ENCODE measurements around the gene VEZT.

The VEZT gene

DNA sequence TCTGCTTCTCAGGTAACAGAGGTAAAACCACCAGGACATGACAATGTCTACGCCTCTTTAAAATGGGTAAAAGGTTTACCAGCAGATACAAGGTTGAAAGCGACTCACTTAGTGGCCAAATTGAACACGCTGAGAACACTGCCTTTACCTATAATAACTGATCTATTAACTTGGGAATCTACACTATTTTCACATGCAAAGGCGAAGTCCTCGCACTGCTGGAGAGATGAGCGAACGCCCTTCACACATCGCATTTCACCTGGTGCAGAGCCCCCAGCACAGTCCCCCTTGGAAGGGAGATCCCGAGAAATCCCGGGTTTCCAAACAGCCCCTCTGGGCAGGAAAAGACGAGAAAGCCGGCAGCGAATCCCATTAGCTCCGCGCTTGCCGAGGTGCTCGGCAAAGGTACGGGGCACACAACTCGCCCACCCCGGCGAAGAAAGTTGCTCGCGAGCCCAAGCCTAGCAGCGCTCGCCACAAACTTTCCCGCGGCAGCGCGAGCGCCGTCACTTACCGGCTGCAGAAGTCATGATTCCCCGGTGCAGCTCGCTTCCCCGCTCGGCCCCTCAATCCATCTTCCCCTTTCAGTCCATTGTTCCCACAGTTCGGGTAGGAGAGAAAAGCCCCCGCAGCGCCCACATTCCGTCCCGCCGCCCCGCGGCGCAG, 763 bp upstream of the VEZT start:
- Histone ChIP-seq H3K9ac (ENCODE audit: low read length) (peak overlapping the region; percentile 83), H4K8ac (ENCODE audit: low read depth, low read length) (peak overlapping the region; percentile 78), H3K4me1 (ENCODE audit: control insufficient read depth in 1 of 2, insufficient read depth in 2 of 2, low read length in 2 of 2) (no peaks in the 10 kb centered on the region), H3K79me2 (ENCODE audit: control insufficient read depth, insufficient read depth, low read length, poor library complexity) (peaks cover 29% of the 10 kb centered on the region), H3K14ac (ENCODE audit: low read length) (peak overlapping the region; percentile 92), H2AFZ (ENCODE audit: insufficient read depth, low read length, poor library complexity) (peak overlapping the region; percentile 77), H3K9me3 (ENCODE audit: insufficient read depth, low read depth, low read length) (no peaks in the 10 kb centered on the region), H4K12ac (ENCODE audit: low read depth, low read length) (peak overlapping the region; percentile 93), H2BK120ac (ENCODE audit: insufficient read depth, low read length, poor library complexity) (peak overlapping the region; percentile 87), H3K4ac (ENCODE audit: low read depth, low read length) (peak overlapping the region; percentile 77), H3K79me1 (ENCODE audit: low read length) (peaks cover 15% of the 10 kb centered on the region), H3K23ac (ENCODE audit: low read length) (no peak overlapping the region), H2BK5ac (ENCODE audit: low read depth, low read length, poor library complexity) (peak overlapping the region; percentile 92), H3K18ac (ENCODE audit: low read length) (peak overlapping the region; percentile 89), H3K27me3 (ENCODE audit: insufficient read depth, low read length) (no peaks in the 10 kb centered on the region), H3K27ac (ENCODE audit: low read depth, low read length) (peak overlapping the region; percentile 93), H2AK5ac (ENCODE audit: low read length) (no peak overlapping the region), H2BK12ac (ENCODE audit: low read length) (peak overlapping the region; percentile 21), H4K91ac (ENCODE audit: low read depth, low read length) (peak overlapping the region; percentile 90), H3K36me3 (ENCODE audit: control insufficient read depth in 1 of 2, insufficient read depth in 2 of 2, low read length in 2 of 2) (no peaks in the 10 kb centered on the region), H3K4me3 (ENCODE audit: low read depth, low read length) (peak overlapping the region; percentile 83), H3K4me2 (ENCODE audit: low read length) (peak overlapping the region; percentile 81)
- DNase-seq, result peak; percentile 40 to 71
- no CpG with 5 or more reads among the region's 45 CpGs for WGBS (ENCODE audit: extremely low coverage, insufficient coverage, insufficient read length)

DNA sequence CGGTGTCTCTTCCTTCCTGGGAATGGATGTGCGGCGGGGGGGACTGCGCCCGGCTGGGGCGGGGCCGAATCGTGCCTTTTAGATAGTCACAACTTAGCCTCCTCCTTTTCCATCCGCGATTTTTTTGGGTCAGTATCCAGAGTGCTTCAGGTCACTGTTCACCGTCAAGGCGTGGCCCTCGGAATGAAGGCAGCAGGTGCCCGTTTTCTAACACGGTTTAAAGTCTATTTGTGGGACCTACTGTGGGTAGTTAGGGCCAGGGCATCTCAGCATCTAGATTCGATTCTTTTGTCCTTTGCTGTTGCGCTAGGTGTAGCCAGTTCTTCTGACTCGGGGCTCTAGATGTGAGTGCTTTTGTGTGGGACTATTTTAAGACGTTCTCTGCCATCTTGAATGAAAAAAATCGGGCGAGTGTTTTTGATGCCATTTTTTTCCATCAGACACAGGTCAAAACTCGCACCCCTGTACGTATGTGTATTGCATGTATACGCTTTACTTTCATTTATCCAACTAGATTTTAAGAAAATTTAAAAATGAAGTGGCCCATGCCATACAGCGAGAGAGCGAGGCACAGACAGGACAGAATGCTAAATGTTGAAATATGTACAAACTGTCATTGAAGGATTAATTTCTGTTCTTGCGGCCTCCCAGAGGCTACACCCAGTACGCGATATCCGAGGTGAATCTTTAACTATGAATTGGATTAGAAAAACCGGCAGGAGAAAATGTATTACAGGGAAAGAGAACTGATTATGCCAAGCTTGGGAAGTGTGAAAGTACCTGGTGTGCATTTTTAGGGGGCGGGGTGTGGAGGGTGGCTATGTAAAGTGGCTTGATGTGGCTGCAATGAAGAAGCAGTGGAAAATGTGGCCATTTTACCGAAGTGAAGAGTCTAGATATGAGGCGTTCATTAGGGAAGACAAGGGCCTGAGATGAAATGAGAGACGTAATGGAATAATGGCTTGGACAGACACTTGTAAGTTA, 835 bp downstream of the VEZT start:
- H3K14ac ChIP-seq (ENCODE audit: low read length), result peak overlapping the region; percentile 89
- peak overlapping the region; percentile 67 for H3K4ac ChIP-seq (ENCODE audit: low read depth, low read length)
- DNase-seq, result peak; percentile 81 to 83
- H3K9me3 ChIP-seq (ENCODE audit: insufficient read depth, low read depth, low read length), result no peaks in the 10 kb centered on the region
- peak overlapping the region; percentile 79 for H2BK5ac ChIP-seq (ENCODE audit: low read depth, low read length, poor library complexity)
- peak overlapping the region; percentile 92 for H4K8ac ChIP-seq (ENCODE audit: low read depth, low read length)
- no CpG with 5 or more reads among the region's 35 CpGs for WGBS (ENCODE audit: extremely low coverage, insufficient coverage, insufficient read length)
- H3K79me2 ChIP-seq (ENCODE audit: control insufficient read depth, insufficient read depth, low read length, poor library complexity), result peaks cover 27% of the 10 kb centered on the region
- no peaks in the 10 kb centered on the region for H3K27me3 ChIP-seq (ENCODE audit: insufficient read depth, low read length)
- no peak overlapping the region for H2BK120ac ChIP-seq (ENCODE audit: insufficient read depth, low read length, poor library complexity)
- peak overlapping the region; percentile 84 for H3K18ac ChIP-seq (ENCODE audit: low read length)
- H2AK5ac ChIP-seq (ENCODE audit: low read length), result peak overlapping the region; percentile 61
- H3K23ac ChIP-seq (ENCODE audit: low read length), result no peak overlapping the region
- peak overlapping the region; percentile 88 for H2AFZ ChIP-seq (ENCODE audit: insufficient read depth, low read length, poor library complexity)
- H3K4me2 ChIP-seq (ENCODE audit: low read length), result peak overlapping the region; percentile 85
- H3K36me3 ChIP-seq (ENCODE audit: control insufficient read depth in 1 of 2, insufficient read depth in 2 of 2, low read length in 2 of 2), result no peaks in the 10 kb centered on the region
- H3K79me1 ChIP-seq (ENCODE audit: low read length), result peaks cover 15% of the 10 kb centered on the region
- H3K4me1 ChIP-seq (ENCODE audit: control insufficient read depth in 1 of 2, insufficient read depth in 2 of 2, low read length in 2 of 2), result no peaks in the 10 kb centered on the region
- peak overlapping the region; percentile 91 for H4K91ac ChIP-seq (ENCODE audit: low read depth, low read length)
- H3K27ac ChIP-seq (ENCODE audit: low read depth, low read length), result peak overlapping the region; percentile 88
- H3K4me3 ChIP-seq (ENCODE audit: low read depth, low read length), result peak overlapping the region; percentile 94
- H2BK12ac ChIP-seq (ENCODE audit: low read length), result no peak overlapping the region
- H4K12ac ChIP-seq (ENCODE audit: low read depth, low read length), result peak overlapping the region; percentile 79
- H3K9ac ChIP-seq (ENCODE audit: low read length), result peak overlapping the region; percentile 82

DNA sequence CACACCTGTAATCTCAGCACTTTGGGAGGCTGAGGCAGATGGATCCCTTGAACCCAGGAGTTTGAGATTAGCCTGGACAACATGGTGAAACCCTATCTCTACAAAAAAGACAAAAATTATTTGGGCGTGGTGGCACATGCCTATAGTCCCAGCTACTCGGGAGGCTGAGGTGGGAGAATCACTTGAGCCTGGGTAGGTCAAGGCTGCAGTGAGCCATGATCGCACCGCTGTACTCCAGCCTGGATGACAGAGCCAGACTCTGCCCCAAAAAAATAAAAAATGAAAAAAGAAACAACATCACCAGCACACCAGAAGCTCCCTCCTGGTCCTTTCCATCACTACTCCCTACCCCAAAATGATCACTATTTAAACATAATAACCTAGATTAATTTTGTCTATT, 2.6 kb downstream of the VEZT start:
- H4K8ac ChIP-seq (ENCODE audit: low read depth, low read length), result no peak overlapping the region
- peaks cover 0 to 9% of the 10 kb centered on the region in 2 experiments for H3K36me3 ChIP-seq (ENCODE audit: control insufficient read depth in 1 of 2, insufficient read depth in 2 of 2, low read length in 2 of 2)
- H3K14ac ChIP-seq (ENCODE audit: low read length), result no peak overlapping the region
- DNase-seq, result no peak
- H3K4ac ChIP-seq (ENCODE audit: low read depth, low read length), result peak overlapping the region; percentile 99
- H3K4me2 ChIP-seq (ENCODE audit: low read length), result no peak overlapping the region
- no peak overlapping the region for H3K4me3 ChIP-seq (ENCODE audit: low read depth, low read length)
- no peak overlapping the region for H4K91ac ChIP-seq (ENCODE audit: low read depth, low read length)
- H3K23ac ChIP-seq (ENCODE audit: low read length), result no peak overlapping the region
- no CpG with 5 or more reads among the region's 4 CpGs for WGBS (ENCODE audit: extremely low coverage, insufficient coverage, insufficient read length)
- no peak overlapping the region for H3K27ac ChIP-seq (ENCODE audit: low read depth, low read length)
- peaks cover 5% of the 10 kb centered on the region in 2 experiments for H3K4me1 ChIP-seq (ENCODE audit: control insufficient read depth in 1 of 2, insufficient read depth in 2 of 2, low read length in 2 of 2)
- no peaks in the 10 kb centered on the region for H3K9me3 ChIP-seq (ENCODE audit: insufficient read depth, low read depth, low read length)
- H2BK120ac ChIP-seq (ENCODE audit: insufficient read depth, low read length, poor library complexity), result no peak overlapping the region
- no peak overlapping the region for H3K18ac ChIP-seq (ENCODE audit: low read length)
- no peak overlapping the region for H2AK5ac ChIP-seq (ENCODE audit: low read length)
- no peak overlapping the region for H4K12ac ChIP-seq (ENCODE audit: low read depth, low read length)
- no peak overlapping the region for H2BK5ac ChIP-seq (ENCODE audit: low read depth, low read length, poor library complexity)
- H2BK12ac ChIP-seq (ENCODE audit: low read length), result no peak overlapping the region
- no peak overlapping the region for H2AFZ ChIP-seq (ENCODE audit: insufficient read depth, low read length, poor library complexity)
- no peak overlapping the region for H3K9ac ChIP-seq (ENCODE audit: low read length)
- peaks cover 15% of the 10 kb centered on the region for H3K79me1 ChIP-seq (ENCODE audit: low read length)
- H3K79me2 ChIP-seq (ENCODE audit: control insufficient read depth, insufficient read depth, low read length, poor library complexity), result peaks cover 25% of the 10 kb centered on the region
- no peaks in the 10 kb centered on the region for H3K27me3 ChIP-seq (ENCODE audit: insufficient read depth, low read length)

DNA sequence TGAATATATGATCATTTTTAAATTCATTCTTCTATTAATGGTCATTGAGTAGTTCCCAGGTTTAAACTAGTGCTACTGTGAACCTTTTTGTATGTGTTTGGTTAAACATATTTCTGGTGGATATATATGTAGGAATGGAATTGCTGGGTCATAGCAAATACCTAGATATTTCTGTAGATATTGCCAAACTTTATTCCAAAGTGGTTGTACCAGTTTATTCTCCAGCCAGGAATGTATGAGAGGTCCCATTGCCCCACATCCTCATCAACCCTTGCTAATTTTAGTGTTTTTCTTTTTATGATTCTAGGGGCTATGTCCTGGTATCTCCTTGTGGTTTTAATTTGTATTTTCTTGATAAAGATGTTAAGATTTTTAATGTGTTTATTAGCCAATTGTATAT, 3.1 kb downstream of the VEZT start:
- H3K4ac ChIP-seq (ENCODE audit: low read depth, low read length), result no peak overlapping the region
- no peak overlapping the region for H3K4me3 ChIP-seq (ENCODE audit: low read depth, low read length)
- peaks cover 0 to 9% of the 10 kb centered on the region in 2 experiments for H3K36me3 ChIP-seq (ENCODE audit: control insufficient read depth in 1 of 2, insufficient read depth in 2 of 2, low read length in 2 of 2)
- H3K79me1 ChIP-seq (ENCODE audit: low read length), result peaks cover 15% of the 10 kb centered on the region
- H4K8ac ChIP-seq (ENCODE audit: low read depth, low read length), result no peak overlapping the region
- peak; percentile 34 to 88 for DNase-seq
- H2BK12ac ChIP-seq (ENCODE audit: low read length), result no peak overlapping the region
- H2AK5ac ChIP-seq (ENCODE audit: low read length), result no peak overlapping the region
- H3K27ac ChIP-seq (ENCODE audit: low read depth, low read length), result no peak overlapping the region
- H2AFZ ChIP-seq (ENCODE audit: insufficient read depth, low read length, poor library complexity), result no peak overlapping the region
- H2BK5ac ChIP-seq (ENCODE audit: low read depth, low read length, poor library complexity), result no peak overlapping the region
- H3K23ac ChIP-seq (ENCODE audit: low read length), result no peak overlapping the region
- H3K14ac ChIP-seq (ENCODE audit: low read length), result no peak overlapping the region
- no peaks in the 10 kb centered on the region for H3K9me3 ChIP-seq (ENCODE audit: insufficient read depth, low read depth, low read length)
- no peak overlapping the region for H3K18ac ChIP-seq (ENCODE audit: low read length)
- H4K12ac ChIP-seq (ENCODE audit: low read depth, low read length), result no peak overlapping the region
- peaks cover 5% of the 10 kb centered on the region in 2 experiments for H3K4me1 ChIP-seq (ENCODE audit: control insufficient read depth in 1 of 2, insufficient read depth in 2 of 2, low read length in 2 of 2)
- no peak overlapping the region for H4K91ac ChIP-seq (ENCODE audit: low read depth, low read length)
- no peak overlapping the region for H3K9ac ChIP-seq (ENCODE audit: low read length)
- H3K79me2 ChIP-seq (ENCODE audit: control insufficient read depth, insufficient read depth, low read length, poor library complexity), result peaks cover 25% of the 10 kb centered on the region
- H2BK120ac ChIP-seq (ENCODE audit: insufficient read depth, low read length, poor library complexity), result no peak overlapping the region
- no peaks in the 10 kb centered on the region for H3K27me3 ChIP-seq (ENCODE audit: insufficient read depth, low read length)
- H3K4me2 ChIP-seq (ENCODE audit: low read length), result no peak overlapping the region
